Measurements from ENCODE around the gene ILF2. TPM values are rescaled to one million over a fixed set of nuclear protein-coding genes. Genes with fewer than 3 reads are reported as not detected.

The ILF2 gene
- 133 TPM for total RNA-seq

DNA sequence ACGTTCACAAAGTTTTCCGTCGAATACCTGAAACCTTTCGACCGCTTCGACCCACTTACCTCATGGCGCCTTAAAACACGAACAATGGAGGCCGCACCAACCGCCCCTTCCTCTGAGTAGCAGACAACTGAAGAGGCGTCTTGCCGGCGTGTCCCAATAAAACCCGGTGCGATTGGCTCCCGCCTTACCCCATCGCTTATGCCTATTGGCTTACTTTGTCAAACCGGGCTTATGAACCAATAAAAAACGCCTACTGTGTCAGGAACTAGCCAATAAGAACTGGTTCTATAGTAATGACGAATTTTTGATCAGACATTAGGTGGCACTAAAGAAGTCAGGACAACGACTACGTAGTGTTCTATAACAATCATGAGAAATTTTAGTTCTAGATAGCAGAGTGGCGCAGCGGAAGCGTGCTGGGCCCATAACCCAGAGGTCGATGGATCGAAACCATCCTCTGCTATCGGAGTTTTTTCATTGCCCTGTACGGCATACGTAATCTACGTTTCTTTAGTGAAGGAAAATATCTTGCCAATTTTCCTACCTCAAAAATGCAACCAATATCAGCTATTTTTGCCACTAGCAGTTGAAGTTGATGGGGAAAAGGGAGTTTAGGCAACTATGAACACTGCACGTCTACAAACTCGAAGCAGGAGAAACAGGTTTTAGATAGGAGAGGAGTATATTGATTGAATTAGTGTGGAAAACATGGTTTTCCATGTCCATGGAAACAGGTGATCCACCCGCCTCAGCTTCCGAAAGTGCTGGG, at the start of gene ILF2:
ILF2 (minus strand) TSS at position 135 of the 769 bp plus-strand sequence; CDS start at position 64, 71 bp downstream.

DNA sequence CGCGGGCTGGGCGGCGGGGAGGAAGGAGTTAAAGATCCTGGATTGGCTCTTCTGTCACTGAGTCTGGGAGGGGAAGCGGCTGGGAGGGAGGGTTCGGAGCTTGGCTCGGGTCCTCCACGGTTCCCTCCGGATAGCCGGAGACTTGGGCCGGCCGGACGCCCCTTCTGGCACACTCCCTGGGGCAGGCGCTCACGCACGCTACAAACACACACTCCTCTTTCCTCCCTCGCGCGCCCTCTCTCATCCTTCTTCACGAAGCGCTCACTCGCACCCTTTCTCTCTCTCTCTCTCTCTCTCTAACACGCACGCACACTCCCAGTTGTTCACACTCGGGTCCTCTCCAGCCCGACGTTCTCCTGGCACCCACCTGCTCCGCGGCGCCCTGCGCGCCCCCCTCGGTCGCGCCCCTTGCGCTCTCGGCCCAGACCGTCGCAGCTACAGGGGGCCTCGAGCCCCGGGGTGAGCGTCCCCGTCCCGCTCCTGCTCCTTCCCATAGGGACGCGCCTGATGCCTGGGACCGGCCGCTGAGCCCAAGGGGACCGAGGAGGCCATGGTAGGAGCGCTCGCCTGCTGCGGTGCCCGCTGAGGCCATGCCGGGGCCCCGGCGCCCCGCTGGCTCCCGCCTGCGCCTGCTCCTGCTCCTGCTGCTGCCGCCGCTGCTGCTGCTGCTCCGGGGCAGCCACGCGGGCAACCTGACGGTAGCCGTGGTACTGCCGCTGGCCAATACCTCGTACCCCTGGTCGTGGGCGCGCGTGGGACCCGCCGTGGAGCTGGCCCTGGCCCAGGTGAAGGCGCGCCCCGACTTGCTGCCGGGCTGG, 7.9 kb upstream of the ILF2 start, which contains the start of gene NPR1:
NPR1 (plus strand) TSS at position 170 of the 818 bp plus-strand sequence; CDS start at position 591, 421 bp downstream.

DNA sequence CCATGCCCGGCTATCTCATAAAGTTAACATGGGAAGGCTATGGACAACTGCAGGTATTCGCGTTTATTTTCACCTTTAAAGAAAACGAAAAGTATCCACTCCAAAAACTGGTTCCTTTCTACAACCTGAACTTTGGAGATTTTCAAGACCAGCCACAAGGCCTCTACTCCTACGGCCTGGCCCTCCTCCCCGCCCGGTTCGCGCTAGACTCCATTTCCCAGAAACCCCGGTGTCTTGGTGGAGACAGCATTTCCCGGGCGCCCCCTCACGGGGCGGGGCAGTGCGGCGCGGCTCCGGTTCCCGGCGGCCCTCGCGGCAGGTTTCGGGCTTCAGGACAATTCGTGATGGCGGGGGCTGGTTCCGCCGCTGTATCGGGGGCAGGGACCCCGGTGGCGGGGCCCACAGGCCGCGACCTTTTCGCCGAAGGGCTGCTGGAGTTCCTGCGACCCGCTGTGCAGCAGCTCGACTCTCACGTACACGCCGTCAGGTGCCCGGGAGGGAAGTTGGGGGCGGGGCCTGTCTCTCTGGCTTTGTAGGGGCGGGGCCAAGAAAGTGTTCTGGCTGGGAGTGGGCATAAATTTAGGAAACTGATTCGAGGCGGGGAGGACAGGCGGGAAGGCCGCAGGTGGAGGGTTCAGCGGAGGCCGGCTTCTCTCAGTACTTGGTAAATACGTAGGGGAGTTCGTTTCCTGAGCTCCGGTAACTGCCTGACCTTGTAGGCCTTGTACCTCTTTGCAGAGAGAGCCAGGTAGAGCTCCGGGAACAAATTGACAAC, 12.2 kb downstream of the ILF2 start, which contains the start of gene SNAPIN:
SNAPIN (plus strand) TSS at position 304 of the 775 bp plus-strand sequence; CDS start at position 345, 41 bp downstream.

GRCh38 chr1:153633754-153634665, 36.8 kb downstream of the ILF2 start, which contains the start of gene CHTOP:
TSS of gene CHTOP (plus strand) at chr1:153634066. CDS start at chr1:153636589, 2,523 bp downstream.

GRCh38 chr1:153627715-153628626, 42.8 kb downstream of the ILF2 start, which contains the start of gene S100A1:
TSS of gene S100A1 (plus strand) at chr1:153628434. CDS start at chr1:153630522, 2,088 bp downstream.

DNA sequence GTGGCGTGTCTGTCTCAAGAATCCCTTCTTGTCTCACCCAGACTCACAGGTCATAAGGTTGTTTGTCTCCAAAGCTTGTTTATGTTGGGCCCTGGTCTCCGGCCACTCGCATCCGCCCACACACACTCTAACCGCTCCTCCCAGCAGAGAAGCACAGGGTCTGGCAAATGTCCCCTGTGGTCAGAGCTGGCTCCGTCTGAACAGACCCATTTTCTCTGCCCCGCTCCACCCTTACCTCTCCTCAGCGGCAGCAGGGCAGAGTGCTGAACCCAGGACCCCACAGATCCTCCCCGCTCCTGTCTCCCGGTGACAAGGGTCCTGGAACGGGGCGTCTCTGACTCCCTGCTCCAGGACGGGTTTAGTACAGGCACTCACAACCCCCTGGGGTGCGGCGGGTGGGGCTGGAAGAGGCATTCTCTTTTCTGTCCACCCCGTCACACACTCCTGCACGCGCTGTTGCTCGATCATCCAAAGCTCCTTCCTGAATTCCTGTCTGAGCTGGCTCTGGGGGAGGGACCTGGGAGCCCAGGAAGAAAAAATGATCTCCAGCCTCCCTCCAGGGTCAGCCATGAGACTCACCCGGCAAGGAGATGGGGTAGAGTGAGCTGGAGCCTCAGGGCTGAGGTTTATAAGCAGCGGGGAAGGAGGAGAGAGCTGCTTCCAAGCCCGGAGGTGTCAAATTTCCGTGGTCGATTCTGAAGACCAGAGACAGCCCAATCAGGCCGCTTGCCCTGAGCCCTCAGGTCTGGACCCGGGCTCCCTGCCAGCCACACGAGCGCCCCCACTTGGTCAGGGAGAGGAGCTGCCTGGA, 43.7 kb downstream of the ILF2 start, which contains the start of gene S100A13:
S100A13 (minus strand) TSS at position 602 of the 811 bp plus-strand sequence. CDS start 1,033 bp downstream, outside the sequence.

GRCh38 chr1:153616144-153616916, 54.5 kb downstream of the ILF2 start, which contains the start of gene S100A14:
TSS of gene S100A14 (minus strand) at chr1:153616325. CDS start at chr1:153615858, 467 bp downstream.

DNA sequence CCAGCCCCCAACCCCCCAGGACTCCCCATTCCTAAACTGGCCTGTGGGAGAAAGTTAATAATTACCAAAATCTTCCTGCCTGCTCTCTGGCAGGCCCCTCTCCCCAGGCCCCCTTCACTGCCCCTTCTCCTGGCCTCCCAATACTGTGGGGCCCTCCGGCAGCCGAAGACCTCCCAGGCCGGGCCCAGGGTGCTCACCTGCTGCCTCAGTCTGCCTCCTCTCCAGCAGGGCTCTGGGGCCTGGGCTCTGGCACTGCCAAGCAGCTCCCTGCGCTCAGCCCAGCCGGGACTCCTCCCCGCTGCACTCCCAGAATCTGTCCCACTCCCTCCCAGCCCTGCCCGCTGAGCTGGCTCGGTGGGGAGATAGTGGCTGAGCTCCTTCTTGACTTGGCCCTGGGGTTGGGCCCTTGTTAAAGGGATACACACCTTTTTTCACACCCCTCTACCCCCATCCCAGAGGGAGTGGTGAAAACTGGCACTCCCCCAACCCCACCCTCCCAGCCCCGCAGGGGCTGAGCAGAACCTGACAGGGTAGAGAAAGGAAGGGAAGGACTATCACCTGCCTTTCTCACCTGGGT, 58.0 kb downstream of the ILF2 start, which contains the start of gene S100A16:
S100A16 (minus strand) TSS at position 383 of the 577 bp plus-strand sequence. CDS start 4,986 bp downstream, outside the sequence.

Small RNA genes lying within 50 kb of the gene (small RNA-seq; reads per million reads assigned to genes)
- gene MIR8083 (ENCODE audit: low replicate concordance) (not detected), gene RN7SL372P (ENCODE audit: low replicate concordance) (not detected)

Other genes starting within 250 kb of the ILF2 start
- not detected for gene S100A7, start 210.3 kb downstream of the ILF2 start, total RNA-seq
- 221 TPM for gene S100A6, start 135.0 kb downstream of the ILF2 start, total RNA-seq
- 0.82 TPM for gene S100A5, start 130.1 kb downstream of the ILF2 start, total RNA-seq
- gene S100A4, start 125.2 kb downstream of the ILF2 start, total RNA-seq = 37.4 TPM
- gene S100A3, start 121.7 kb downstream of the ILF2 start, total RNA-seq = not detected
- gene S100A2, start 105.1 kb downstream of the ILF2 start, total RNA-seq = 5.3 TPM
- gene S100A16, start 57.9 kb downstream of the ILF2 start, total RNA-seq = 78.6 TPM
- 5.7 TPM for gene S100A14, start 54.7 kb downstream of the ILF2 start, total RNA-seq
- 71.6 TPM for gene S100A13, start 43.5 kb downstream of the ILF2 start, total RNA-seq
- 5.3 TPM for gene S100A1, start 42.6 kb downstream of the ILF2 start, total RNA-seq
- gene CHTOP, start 36.9 kb downstream of the ILF2 start, total RNA-seq = 81.1 TPM
- 39.3 TPM for gene SNAPIN, start 12.3 kb downstream of the ILF2 start, total RNA-seq
- gene NPR1, start 7.7 kb upstream of the ILF2 start, total RNA-seq = 61.4 TPM
- 67.8 TPM for gene INTS3, start 57.1 kb upstream of the ILF2 start, total RNA-seq
- 30.2 TPM for gene SLC27A3, start 104.4 kb upstream of the ILF2 start, total RNA-seq